Activated CD4-positive, CD25-positive, alpha-beta regulatory T cell treated with anti-CD3 and anti-CD28 coated beads, Interleukin-2, amount 50 U/mL, for 16 hours (primary cell): ENCODE data around the gene SNRNP200.
"Not testable (repeated sequence)": the region's sequence is repeated elsewhere in the genome, so short reads cannot be mapped to it uniquely, and the experiment has no call there.

Experiments
- DNase-seq: peaks from one replicate; pipeline ENCODE4 v3.0.0-alpha.2; 2020; ENCODE audit warnings: low read depth, low spot score

The SNRNP200 gene

DNA sequence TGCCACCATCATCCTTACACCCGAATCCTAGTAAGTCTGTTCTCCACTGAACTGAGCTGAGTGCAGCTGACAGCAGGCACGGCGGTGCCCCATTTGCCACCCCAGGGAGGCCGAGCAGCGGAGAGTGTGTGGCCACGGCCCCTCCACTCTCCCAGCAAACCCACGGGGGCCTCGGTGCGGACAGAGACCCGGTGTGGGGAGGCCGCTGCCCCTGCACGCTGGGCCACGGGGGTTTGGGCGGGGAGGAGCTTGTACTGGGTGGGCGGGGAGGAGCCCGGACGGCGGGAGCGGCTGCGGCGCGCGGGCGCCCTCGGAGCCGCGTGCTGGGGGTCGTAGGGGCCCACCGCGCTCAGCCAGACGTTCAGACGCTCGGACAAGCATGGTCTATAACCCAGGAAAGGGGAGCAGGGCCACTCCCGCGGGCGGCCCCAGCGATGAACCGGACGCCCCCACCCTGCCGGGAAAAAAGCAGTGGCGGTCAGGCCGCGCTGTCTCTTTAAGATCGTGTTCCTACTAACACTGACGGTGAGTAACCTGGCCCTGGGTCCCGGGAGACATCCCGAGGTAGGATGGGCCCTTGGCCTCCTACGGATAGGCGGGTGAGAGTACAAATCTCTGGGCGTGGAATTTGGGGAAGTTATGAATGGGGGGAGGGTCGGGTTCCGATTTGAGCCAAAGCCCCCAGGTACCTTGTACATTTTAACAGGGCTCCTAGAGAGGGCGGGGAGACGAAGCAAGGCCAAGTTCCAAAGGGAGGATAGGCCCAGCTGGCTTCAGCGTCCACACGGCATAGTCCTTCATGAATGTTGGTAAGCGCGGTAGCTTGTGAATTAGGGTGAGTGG, 19.9 kb upstream of the SNRNP200 start, which contains the start of gene ITPRIPL1:
Gene ITPRIPL1, plus strand, starts transcription at position 277 of the 843 bp plus-strand sequence. Its CDS starts 523 bp downstream, at position 800.
- no peak for DNase-seq

- no peak for DNase-seq
These were observed 19.3 kb upstream of the SNRNP200 start for GRCh38 chr2:96324721-96325040.

- no peak for DNase-seq
These were observed 18.5 kb upstream of the SNRNP200 start for GRCh38 chr2:96323849-96324248.

DNA sequence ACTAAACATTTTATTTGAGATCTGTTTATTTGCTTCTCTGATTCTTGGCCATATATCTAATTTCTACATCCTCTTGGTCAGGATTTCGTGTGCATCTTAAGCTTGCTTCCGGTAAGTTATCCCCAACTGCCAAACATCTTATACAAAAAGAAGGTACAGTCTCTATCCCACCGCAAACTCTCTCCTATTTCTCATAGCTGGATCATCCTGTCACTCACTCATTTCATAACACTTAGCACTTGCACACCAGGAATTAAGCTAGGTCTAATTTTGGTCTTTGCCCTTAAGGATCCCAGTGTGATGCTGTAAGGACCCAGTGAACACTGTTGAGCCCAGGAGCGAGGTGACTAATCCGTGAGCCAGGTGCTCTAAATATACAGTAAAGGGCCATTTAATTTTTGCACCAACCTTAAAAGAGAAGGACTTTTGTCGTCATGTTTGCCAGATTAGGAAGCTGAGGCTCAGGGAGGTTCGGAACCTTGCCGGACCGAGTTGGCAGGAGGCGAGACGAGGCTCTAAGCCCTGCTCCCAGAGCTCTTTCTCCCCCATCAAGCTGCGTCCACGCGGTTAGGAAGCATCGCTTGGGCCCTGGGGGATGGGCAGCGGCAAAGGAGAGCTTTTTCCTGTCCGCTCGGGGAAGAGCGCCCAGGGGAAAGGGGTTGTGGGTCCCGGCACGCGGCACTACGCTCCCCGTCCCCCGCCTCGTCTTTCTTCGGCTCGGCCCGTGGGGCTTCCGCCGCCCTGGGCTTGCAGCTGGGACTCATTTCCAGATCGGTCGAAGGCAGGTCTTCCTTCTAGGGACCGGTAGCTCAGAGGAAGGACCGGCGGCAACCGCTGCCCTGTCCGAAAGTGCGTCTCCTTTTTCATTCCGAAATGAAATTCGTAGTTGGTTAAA, 15.6 kb upstream of the SNRNP200 start:
- no peak for DNase-seq

GRCh38 chr2:96320326-96320725, 15.0 kb upstream of the SNRNP200 start:
- DNase-seq: no peak

GRCh38 chr2:96319396-96319795, 14.1 kb upstream of the SNRNP200 start:
- no peak for DNase-seq

DNA sequence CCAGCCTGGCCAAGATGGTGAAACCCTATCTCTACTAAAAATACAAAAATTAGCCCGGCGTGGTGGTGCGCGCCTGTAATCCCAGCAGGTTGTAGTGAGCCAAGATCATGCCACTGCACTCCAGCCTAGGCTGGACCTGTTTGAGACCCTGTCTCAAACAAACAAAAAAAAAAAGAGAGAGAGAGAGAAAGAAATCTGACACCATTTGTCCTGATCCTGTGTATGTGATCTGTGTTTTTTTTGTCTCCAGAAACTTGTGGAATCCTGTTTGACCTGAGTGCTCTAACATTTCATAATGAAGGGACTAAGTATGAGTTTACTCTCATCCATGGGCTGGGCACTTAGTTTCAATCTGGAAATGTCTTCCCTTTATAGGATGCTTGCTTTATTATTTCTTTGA, 13.4 kb upstream of the SNRNP200 start:
- no peak for DNase-seq

DNA sequence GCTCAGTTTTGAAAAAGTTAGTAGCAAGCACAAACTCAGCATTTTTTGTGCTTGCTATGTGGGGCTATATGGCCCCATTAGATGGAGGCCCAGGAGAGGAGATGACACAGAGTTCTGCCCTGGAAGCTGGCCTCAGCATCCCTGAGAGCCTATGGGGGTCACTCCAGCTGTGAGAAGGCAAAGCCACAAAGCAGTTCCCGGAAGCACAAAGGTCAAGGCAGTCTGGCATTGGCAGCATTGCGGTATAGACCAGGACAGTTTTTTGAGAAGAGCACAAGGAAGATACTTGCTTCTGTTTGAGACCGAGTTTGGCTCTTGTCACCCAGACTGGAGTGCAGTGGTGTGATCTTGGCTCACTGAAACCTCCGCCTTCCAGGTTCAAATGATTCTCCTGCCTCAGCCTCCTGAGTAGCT, 12.2 kb upstream of the SNRNP200 start:
- DNase-seq: no peak

DNA sequence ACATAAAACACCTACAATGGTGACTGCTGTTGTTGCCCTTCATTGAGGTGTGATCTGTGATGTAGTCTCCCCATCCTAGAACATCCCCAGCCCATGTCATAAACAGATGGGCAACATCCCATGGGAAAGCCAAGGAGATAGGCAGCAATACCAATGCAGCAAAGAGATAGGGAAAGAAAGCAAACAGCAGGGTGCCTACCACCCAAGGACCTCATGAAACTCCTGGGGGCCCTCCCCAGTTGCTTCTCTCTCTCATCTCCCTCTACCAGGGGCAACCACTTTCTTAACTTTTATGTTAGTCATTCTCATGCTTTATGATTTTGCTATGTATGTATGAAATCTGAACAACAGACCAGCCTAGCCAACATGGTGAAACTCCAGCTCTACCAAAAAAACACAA, 11.7 kb upstream of the SNRNP200 start:
- DNase-seq: no peak

- DNase-seq: no peak
These were observed 10.2 kb upstream of the SNRNP200 start for GRCh38 chr2:96315400-96316071.

DNA sequence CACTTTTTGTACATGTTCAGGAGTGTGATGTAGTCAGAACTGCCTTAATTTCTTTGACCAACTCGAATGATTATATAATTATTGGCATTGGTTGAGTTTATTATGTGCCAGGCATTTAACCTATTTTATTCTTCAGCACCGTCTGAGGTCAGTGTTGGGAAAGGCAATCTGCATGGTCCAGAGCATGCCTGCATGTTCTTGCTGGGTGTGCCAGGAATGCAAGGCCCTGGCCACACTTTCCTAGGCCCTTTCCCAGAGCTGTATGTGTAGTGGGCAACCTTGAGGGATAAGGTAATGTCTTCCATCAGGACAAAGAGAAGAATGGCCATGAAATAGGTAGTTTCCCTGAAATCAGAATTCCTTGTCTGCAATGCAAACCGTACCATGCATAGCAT, 9.7 kb upstream of the SNRNP200 start:
- no peak for DNase-seq

- no peak for DNase-seq
These were observed 2.9 kb upstream of the SNRNP200 start for GRCh38 chr2:96308248-96308647.

GRCh38 chr2:96306370-96306769, 1.0 kb upstream of the SNRNP200 start:
- no peak for DNase-seq

- no peak for DNase-seq
These were observed 598 bp upstream of the SNRNP200 start for GRCh38 chr2:96305979-96306308.

GRCh38 chr2:96304606-96305005, 740 bp downstream of the SNRNP200 start:
- no peak for DNase-seq

GRCh38 chr2:96301865-96302264, 3.5 kb downstream of the SNRNP200 start:
- DNase-seq: no peak

DNA sequence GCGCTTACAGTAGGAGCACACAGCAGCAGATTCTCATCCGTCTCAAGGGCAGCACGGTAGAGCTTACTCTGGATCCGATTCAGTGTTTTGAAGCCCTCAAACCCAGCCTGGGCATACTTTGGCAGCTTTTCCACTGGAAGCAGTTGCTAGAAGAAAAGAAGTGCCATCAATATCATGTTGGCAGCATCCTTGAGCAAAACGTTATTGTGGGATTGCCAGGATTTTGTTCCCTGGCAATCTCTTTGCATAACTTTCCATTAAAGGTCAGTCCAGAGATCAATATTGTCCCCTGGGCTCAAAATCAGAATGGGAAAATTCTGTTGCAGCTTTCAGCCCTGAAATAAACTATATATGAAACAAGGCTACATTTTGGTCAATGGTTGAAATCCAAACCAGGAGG, 8.4 kb downstream of the SNRNP200 start:
- DNase-seq: no peak

DNA sequence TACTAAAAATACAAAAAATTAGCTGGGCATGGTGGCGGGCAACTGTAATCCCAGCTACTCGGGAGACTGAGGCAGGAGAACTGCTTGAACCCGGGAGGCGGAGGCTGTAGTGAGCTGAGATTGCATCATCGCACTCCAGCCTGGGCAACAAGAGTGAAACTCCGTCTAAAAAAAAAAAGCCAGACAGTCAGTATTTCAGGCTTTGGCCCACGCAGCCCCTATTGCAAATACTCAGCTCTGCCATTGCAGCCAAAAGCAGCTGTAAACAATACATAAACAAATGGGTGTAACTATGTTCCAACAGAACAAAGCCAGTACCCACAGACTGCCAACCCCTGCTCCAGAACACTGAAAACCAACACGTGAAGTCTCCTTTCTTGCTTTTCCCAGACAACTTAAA, 11.1 kb downstream of the SNRNP200 start:
- not testable (repeated sequence) for DNase-seq

DNA sequence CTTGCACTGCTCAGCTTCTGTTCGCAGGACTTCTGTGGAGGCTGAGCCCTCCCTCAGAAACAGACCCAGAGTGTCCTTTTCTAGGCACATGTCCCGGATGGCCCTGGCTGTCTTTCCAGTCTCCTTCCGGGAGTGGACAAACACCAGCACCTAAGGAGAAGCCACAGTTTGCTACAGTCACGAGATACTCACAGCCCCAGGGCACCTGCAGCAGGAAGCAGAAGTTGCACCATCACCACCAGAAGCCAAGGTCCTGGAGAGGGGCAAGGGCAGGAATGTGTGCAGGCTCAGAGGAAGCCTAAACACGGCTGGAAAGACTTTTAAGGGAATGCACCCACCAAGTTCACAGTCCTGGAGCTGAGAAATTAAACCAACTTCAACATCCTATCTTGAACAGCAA, 13.6 kb downstream of the SNRNP200 start:
- no peak for DNase-seq

GRCh38 chr2:96287273-96287856, 18.0 kb downstream of the SNRNP200 start:
- DNase-seq: no peak

GRCh38 chr2:96276787-96277499, 28.4 kb downstream of the SNRNP200 start:
- DNase-seq: no peak
